Neural progenitor cell (in vitro differentiated cells): ENCODE data around the gene ACOXL. TPM values are rescaled to one million over a fixed set of nuclear protein-coding genes. Genes with fewer than 3 reads are reported as not detected.

ENCODE experiments used
- DNase-seq: peaks from one replicate; pipeline ENCODE4 v3.0.0-alpha.2; 2016; ENCODE audit warnings: low spot score
- H2AFZ ChIP-seq: fragments of 200-600 bp; sonication (generic); replicated peaks from 2 replicates; pipeline ENCODE4 v1.6.1; 2016; ENCODE audit warnings: antibody characterized with exemption
- H3F3A ChIP-seq: fragments of 200-600 bp; sonication (generic); 2 replicates; pipeline ENCODE4 v1.6.1; 2016; ENCODE audit warnings: antibody characterized with exemption, low read depth
- H3K27ac ChIP-seq: fragments of 200-600 bp; sonication (generic); 2 replicates; pipeline ENCODE4 v1.5.1; 2016; ENCODE audit warnings: mild to moderate bottlenecking
- H3K27me3 ChIP-seq: fragments of 200-600 bp; sonication (generic); 2 replicates; pipeline ENCODE4 v1.6.1; 2016; ENCODE audit warnings: mild to moderate bottlenecking, moderate library complexity
- H3K36me3 ChIP-seq: fragments of 200-600 bp; sonication (generic); 2 replicates; pipeline ENCODE4 v1.5.1; 2016
- H3K4me1 ChIP-seq: fragments of 200-600 bp; sonication (generic); 2 replicates; pipeline ENCODE4 v1.6.1; 2016; ENCODE audit warnings: mixed run types
- H3K4me2 ChIP-seq: fragments of 200-600 bp; sonication (generic); 2 replicates; pipeline ENCODE4 v1.6.1; 2016
- H3K4me3 ChIP-seq: fragments of 200-600 bp; sonication (generic); 2 replicates; pipeline ENCODE4 v1.5.1; 2016
- H3K79me2 ChIP-seq: fragments of 200-600 bp; sonication (generic); 2 replicates; pipeline ENCODE4 v1.6.1; 2016; ENCODE audit warnings: low read depth
- H3K9ac ChIP-seq: fragments of 200-600 bp; sonication (generic); 2 replicates; pipeline ENCODE4 v1.6.1; 2016
- H3K9me3 ChIP-seq: fragments of 200-600 bp; sonication (generic); 2 replicates; pipeline ENCODE4 v1.5.1; 2016; ENCODE audit warnings: low read depth
- H4K20me1 ChIP-seq: fragments of 200-600 bp; sonication (generic); 2 replicates; pipeline ENCODE4 v1.6.1; 2016; ENCODE audit warnings: low read depth
- H3K27ac Mint-ChIP-seq: 3 replicates; pipeline ENCODE4 v1.8.0; 2021; ENCODE audit warnings: mixed read lengths
- H3K27me3 Mint-ChIP-seq: 2 replicates; pipeline ENCODE4 v1.8.0; 2022; ENCODE audit warnings: low read depth, mild to moderate bottlenecking, inconsistent platforms, moderate library complexity, mixed read lengths; ENCODE audit not compliant: insufficient read depth
- H3K36me3 Mint-ChIP-seq: 3 replicates; pipeline ENCODE4 v1.8.0; 2021; ENCODE audit warnings: mixed read lengths
- H3K4me1 Mint-ChIP-seq: 3 replicates; pipeline ENCODE4 v1.8.0; 2021; ENCODE audit warnings: mixed read lengths
- H3K4me3 Mint-ChIP-seq: 3 replicates; pipeline ENCODE4 v1.8.0; 2021; ENCODE audit warnings: mild to moderate bottlenecking, moderate library complexity, mixed read lengths
- H3K9me3 Mint-ChIP-seq: 3 replicates; pipeline ENCODE4 v1.8.0; 2020; ENCODE audit warnings: mixed read lengths
- EZH2 ChIP-seq: fragments of 200-600 bp; sonication (generic); IDR thresholded peaks from 2 replicates; pipeline ENCODE4 v1.6.1; 2017; ENCODE audit warnings: antibody characterized with exemption, mild to moderate bottlenecking, moderate library complexity
- EZH2phosphoT487 ChIP-seq: fragments of 200-600 bp; sonication (generic); IDR thresholded peaks from 2 replicates; pipeline ENCODE4 v1.6.1; 2017; ENCODE audit warnings: antibody characterized with exemption
- total RNA-seq: library from RNA; depleted of rRNA; stranded (reverse); fragments of >200 nt; gene quantifications from 2 replicates; pipeline ENCODE4 v1.2.3, GENCODE V29; 2015; ENCODE audit warnings: low replicate concordance
- TF ChIP-seq, protein P1 (sequence below): fragments of 200-600 bp; sonication (generic); IDR thresholded peaks from 2 replicates; pipeline ENCODE4 v1.5.1; 2017; ENCODE audit warnings: antibody characterized with exemption, mild to moderate bottlenecking

ACOXL gene
- total RNA-seq, 1 donor from 2014 or later, result 2.9 TPM

DNA sequence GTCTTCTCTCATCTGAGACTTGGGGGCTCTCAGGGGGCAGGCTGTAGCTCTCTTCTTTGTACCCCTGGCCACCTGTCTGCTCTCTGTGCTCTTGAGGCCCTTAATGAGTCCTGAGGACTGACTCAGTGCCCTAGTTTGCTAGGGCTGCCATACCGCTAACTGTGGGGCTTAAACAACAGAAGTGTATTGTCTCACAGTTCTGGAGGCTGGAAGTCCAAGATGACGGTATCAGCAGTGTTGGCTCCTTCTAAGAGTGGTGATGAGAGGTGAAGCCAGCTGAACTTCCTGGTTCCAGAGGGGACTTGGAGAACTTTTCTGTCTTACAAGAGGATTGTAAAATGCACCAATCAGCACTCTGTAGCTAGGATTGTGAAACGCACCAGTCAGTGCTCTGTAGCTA is 67.0 kb downstream of the ACOXL start:
- no peak for DNase-seq
- Histone ChIP-seq H3F3A (no peaks in the 10 kb centered on the region), H3K9me3 (no peaks in the 10 kb centered on the region), H3K27me3 (no peaks in the 10 kb centered on the region), H3K36me3 (peaks cover 3% of the 10 kb centered on the region), H3K4me1 (peaks cover 18% of the 10 kb centered on the region), H3K9ac (no peak overlapping the region), H2AFZ (no peak overlapping the region), H3K4me2 (no peak overlapping the region), H3K27ac (no peak overlapping the region), H3K4me3 (no peak overlapping the region), H4K20me1 (no peaks in the 10 kb centered on the region), H3K79me2 (no peaks in the 10 kb centered on the region)
- Mint-ChIP-seq H3K27ac (no peak overlapping the region), H3K4me1 (peaks cover 3% of the 10 kb centered on the region), H3K36me3 (no peaks in the 10 kb centered on the region), H3K27me3 (peaks cover 2% of the 10 kb centered on the region), H3K4me3 (no peak overlapping the region), H3K9me3 (peaks cover 2% of the 10 kb centered on the region)
- TF ChIP-seq, protein P1, sequence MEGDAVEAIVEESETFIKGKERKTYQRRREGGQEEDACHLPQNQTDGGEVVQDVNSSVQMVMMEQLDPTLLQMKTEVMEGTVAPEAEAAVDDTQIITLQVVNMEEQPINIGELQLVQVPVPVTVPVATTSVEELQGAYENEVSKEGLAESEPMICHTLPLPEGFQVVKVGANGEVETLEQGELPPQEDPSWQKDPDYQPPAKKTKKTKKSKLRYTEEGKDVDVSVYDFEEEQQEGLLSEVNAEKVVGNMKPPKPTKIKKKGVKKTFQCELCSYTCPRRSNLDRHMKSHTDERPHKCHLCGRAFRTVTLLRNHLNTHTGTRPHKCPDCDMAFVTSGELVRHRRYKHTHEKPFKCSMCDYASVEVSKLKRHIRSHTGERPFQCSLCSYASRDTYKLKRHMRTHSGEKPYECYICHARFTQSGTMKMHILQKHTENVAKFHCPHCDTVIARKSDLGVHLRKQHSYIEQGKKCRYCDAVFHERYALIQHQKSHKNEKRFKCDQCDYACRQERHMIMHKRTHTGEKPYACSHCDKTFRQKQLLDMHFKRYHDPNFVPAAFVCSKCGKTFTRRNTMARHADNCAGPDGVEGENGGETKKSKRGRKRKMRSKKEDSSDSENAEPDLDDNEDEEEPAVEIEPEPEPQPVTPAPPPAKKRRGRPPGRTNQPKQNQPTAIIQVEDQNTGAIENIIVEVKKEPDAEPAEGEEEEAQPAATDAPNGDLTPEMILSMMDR, result no peak

DNA sequence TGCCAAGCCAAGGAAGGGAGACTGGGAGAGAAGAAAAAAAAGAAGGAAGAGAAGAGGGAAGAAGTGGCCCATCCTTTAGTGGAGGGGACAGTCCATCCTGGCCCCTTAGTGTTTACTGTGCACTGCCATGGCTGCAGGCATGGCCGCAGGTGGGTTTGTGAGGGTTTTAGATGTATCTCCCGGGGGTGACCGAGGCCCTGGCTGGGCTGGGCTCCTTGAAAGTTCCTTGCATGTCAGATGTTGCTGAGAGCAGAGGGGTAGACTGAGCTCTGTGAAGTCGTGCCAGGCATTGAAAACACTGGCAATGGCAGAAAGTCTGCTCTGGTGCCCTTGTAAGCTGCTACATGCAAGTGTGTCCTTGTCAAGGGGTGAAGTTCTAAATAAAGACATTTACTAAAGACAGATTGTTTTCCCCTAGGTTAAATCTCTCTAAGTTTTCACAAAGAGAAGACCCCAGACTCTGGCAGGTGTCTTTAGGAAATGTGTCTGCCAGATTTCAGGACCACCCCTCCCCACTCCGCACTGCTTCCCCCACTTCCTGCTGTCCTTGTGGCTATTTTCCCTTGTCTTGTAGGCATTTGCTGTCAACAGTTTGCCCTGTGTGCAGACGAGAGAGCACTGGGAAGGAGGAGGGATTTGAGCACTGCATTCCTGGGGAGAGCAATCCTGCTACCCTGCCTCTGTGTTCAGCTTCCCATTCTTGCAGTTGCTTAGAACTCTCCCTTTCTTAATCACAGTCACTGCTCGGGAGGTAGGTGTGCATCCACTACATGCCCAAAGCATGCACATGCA is 68.4 kb downstream of the ACOXL start:
- peaks cover 3% of the 10 kb centered on the region for H3K4me1 Mint-ChIP-seq
- Histone ChIP-seq H3K27ac (no peak overlapping the region), H3K36me3 (peaks cover 5% of the 10 kb centered on the region), H3K9ac (no peak overlapping the region), H3K79me2 (no peaks in the 10 kb centered on the region), H2AFZ (peak overlapping the region; percentile 80), H3K4me1 (peaks cover 18% of the 10 kb centered on the region), H3K9me3 (no peaks in the 10 kb centered on the region), H3K4me3 (no peak overlapping the region), H3F3A (no peaks in the 10 kb centered on the region), H3K27me3 (no peaks in the 10 kb centered on the region), H3K4me2 (no peak overlapping the region), H4K20me1 (no peaks in the 10 kb centered on the region)
- peaks cover 4% of the 10 kb centered on the region for H3K9me3 Mint-ChIP-seq
- no peak overlapping the region for H3K27ac Mint-ChIP-seq
- H3K36me3 Mint-ChIP-seq, result no peaks in the 10 kb centered on the region
- DNase-seq, result peak; percentile 21
- TF ChIP-seq EZH2, result no peak
- TF ChIP-seq, protein P1, result no peak
- TF ChIP-seq EZH2phosphoT487, result no peak
- no peak overlapping the region for H3K4me3 Mint-ChIP-seq
- H3K27me3 Mint-ChIP-seq, result peaks cover 2% of the 10 kb centered on the region

DNA sequence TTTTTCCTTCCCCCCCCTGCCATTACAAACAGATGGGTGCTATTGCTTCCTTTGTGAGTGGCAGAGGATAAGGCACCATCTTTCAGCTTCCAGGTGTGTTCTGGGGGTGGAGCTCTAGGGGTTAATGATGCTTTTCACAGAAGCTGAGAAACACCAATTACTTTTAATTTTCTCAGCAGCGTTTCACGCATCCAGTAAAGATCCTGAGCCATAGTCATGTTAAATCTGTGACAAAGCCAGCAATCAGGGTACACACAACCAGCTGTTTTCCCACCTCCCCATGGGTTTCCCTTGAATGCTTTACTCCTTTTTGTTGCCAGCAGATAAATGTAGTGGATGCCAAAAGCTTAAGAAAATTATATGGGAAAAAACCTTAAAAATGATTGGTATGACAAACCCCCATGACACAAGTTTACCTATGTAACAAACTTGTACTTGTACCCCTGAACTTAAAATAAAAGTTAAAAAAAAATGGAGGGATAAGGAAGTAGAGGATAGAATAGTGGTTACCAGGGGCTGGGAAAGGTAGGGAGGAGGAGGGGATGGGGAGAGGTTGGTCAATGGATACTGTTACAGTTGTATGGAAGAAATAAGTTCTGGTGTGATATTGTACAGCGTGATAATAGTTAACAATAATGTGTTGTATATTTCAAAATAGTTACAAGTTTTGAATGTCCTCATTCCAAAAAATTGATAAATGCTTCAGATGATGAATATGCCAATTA is 70.0 kb downstream of the ACOXL start:
- Histone ChIP-seq H3F3A (no peaks in the 10 kb centered on the region), H4K20me1 (no peaks in the 10 kb centered on the region), H3K36me3 (peaks cover 5% of the 10 kb centered on the region), H3K4me1 (peaks cover 18% of the 10 kb centered on the region), H3K27me3 (no peaks in the 10 kb centered on the region), H3K4me3 (no peak overlapping the region), H3K79me2 (no peaks in the 10 kb centered on the region), H3K9ac (no peak overlapping the region), H3K27ac (no peak overlapping the region), H2AFZ (no peak overlapping the region), H3K4me2 (peak overlapping the region; percentile 15), H3K9me3 (no peaks in the 10 kb centered on the region)
- Mint-ChIP-seq H3K9me3 (peaks cover 4% of the 10 kb centered on the region), H3K27me3 (peaks cover 2% of the 10 kb centered on the region), H3K4me1 (peaks cover 3% of the 10 kb centered on the region), H3K27ac (no peak overlapping the region), H3K36me3 (no peaks in the 10 kb centered on the region), H3K4me3 (no peak overlapping the region)
- DNase-seq, result no peak
- TF ChIP-seq, protein P1, result no peak
- TF ChIP-seq EZH2phosphoT487 (no peak), EZH2 (no peak)
